Common myeloid progenitor, CD34-positive (primary cell): ENCODE data around the gene AGBL4.

Source experiments
- CTCF ChIA-PET: fragments of 350-600 bp; sonication (Branson Sonifier 250); formaldehyde crosslinking; loops from one replicate; lab custom pipeline; 2021; ENCODE audit warnings: antibody characterized with exemption; lab: Charles Lee
- POLR2A ChIA-PET: fragments of 350-600 bp; sonication (Branson Sonifier 250); formaldehyde crosslinking; loops from one replicate; lab custom pipeline; 2021; ENCODE audit warnings: antibody characterized with exemption; lab: Charles Lee
- DNase-seq, 3 donors: peaks; one replicate each; pipeline versions ENCODE4 v3.0.0 to v3.0.0-alpha.2; 2013
- H3K27ac ChIP-seq, 2 experiments: 1 replicate in 1 of 2; 2 replicates in 1 of 2; pipeline ENCODE4 v1.7.0; 2013; ENCODE audit warnings: inconsistent platforms in 2 of 2, low read length in 2 of 2, mild to moderate bottlenecking in 2 of 2, low read depth in 1 of 2, moderate library complexity in 1 of 2; ENCODE audit not compliant: severe bottlenecking in 2 of 2, insufficient read depth in 1 of 2, poor library complexity in 1 of 2
- H3K27me3 ChIP-seq, 5 experiments: replicated peaks in 2 of 5; 1 replicate in 3 of 5; 2 replicates in 2 of 5; pipeline versions ENCODE4 v1.6.1 to v1.7.0; 2013; ENCODE audit warnings: low read length in 4 of 5, mild to moderate bottlenecking in 2 of 5, moderate library complexity in 2 of 5, inconsistent platforms in 1 of 5; ENCODE audit not compliant: insufficient read depth in 5 of 5, control insufficient read depth in 4 of 5
- H3K36me3 ChIP-seq, 4 experiments: 1 replicate in 2 of 4; 2 replicates in 2 of 4; pipeline versions ENCODE4 v1.6.1 to v1.7.0; 2013; ENCODE audit warnings: low read length in 3 of 4, control low read depth in 1 of 4, mild to moderate bottlenecking in 1 of 4; ENCODE audit not compliant: control insufficient read depth in 4 of 4, insufficient read depth in 4 of 4
- H3K4me1 ChIP-seq, 4 experiments: 1 replicate in 3 of 4; 2 replicates in 1 of 4; pipeline versions ENCODE4 v1.6.1 to v1.7.1; 2013; ENCODE audit warnings: low read length in 3 of 4, mild to moderate bottlenecking in 3 of 4, control low read depth in 1 of 4, inconsistent platforms in 1 of 4, moderate library complexity in 1 of 4; ENCODE audit not compliant: control insufficient read depth in 4 of 4, insufficient read depth in 4 of 4; ENCODE audit errors: control extremely low read depth in 1 of 4
- H3K4me3 ChIP-seq, 7 experiments: 1 replicate in 4 of 7; 2 replicates in 3 of 7; pipeline versions ENCODE4 v1.5.1 to v1.7.0; 2013; ENCODE audit warnings: mild to moderate bottlenecking in 7 of 7, low read length in 6 of 7, moderate library complexity in 6 of 7, inconsistent platforms in 2 of 7, low read depth in 2 of 7, control low read depth in 1 of 7; ENCODE audit not compliant: insufficient read depth in 4 of 7, control insufficient read depth in 1 of 7; ENCODE audit errors: extremely low read depth in 1 of 7
- H3K9me3 ChIP-seq, 5 experiments: 1 replicate in 4 of 5; 2 replicates in 1 of 5; pipeline versions ENCODE4 v1.6.1 to v1.7.1; 2013; ENCODE audit warnings: low read length in 4 of 5, mild to moderate bottlenecking in 2 of 5, inconsistent platforms in 1 of 5, low read depth in 1 of 5, moderate library complexity in 1 of 5; ENCODE audit not compliant: control insufficient read depth in 4 of 5, insufficient read depth in 2 of 5; ENCODE audit errors: control extremely low read depth in 1 of 5
- WGBS: methylation state at CpG from one replicate; pipeline ENCODE4 v1.1.5; 2013; ENCODE audit not compliant: insufficient coverage; 5-methylcytosine and 5-hydroxymethylcytosine counted together

The AGBL4 gene

GRCh38 chr1:48777219-48777895 is 1246.4 kb downstream of the AGBL4 start:
- Histone ChIP-seq H3K27ac (peak overlapping the region in 1 of 2 experiments; percentile 76), H3K27me3 (no peaks in the 10 kb centered on the region), H3K4me3 (peak overlapping the region; percentile 59 to 99 (median 87)), H3K36me3 (peaks cover 1 to 10% (median 7%) of the 10 kb centered on the region in 4 experiments), H3K9me3 (no peaks in the 10 kb centered on the region), H3K4me1 (peaks cover 13 to 29% (median 22%) of the 10 kb centered on the region in 4 experiments)
- POLR2A ChIA-PET, result no interaction called here
- DNase-seq, result peak in 1 of 3 donors; percentile 22
- CTCF ChIA-PET, result no interaction called here
- 12% methylated on average over 13 of the region's 17 CpGs for WGBS

DNA sequence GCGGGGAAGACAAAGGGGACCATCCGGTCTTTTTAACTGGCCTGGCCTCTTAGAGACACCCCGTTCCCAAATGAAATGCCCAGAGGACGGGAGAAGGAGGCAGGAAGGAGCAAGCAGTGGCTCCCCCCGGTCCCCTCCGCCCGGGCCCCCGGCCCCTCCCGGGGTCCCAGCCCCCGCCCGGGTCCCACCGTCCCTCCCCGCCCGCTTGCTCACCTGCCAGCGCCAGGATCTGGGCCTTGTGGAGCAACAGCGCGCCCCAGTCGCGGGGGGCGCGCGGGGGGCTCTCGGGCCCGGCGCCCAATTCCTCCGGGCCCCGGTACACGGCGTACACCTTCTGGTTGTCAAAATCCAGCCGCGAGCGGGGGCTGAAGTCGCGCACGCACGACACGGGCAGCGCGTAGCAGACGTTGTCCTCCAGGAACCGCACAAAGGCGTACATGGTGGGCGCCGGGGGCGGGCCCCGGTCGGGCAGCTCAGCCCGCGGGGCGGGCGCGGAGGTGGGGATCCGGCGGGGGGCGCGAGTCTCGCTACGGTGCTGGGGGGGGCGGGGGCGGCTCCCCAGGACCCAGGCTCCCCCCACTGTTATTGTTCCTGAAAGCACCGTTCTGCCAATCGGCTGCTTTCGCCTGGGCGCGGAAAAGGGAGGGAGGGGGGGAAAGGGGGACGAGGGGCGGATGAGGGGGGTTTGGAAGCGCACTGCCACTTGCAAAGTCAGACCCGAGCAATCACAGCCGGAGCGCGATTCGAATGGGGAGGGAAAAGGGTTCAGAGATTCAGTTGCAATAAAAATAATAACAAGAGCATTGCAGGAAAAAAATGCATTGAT is 1247.1 kb downstream of the AGBL4 start, which contains the start of gene BEND5:
TSS of gene BEND5 (minus strand) at position 499 of the 826 bp plus-strand sequence. CDS start at position 439, 60 bp downstream.
- H3K36me3 ChIP-seq, result peaks cover 6 to 13% (median 11%) of the 10 kb centered on the region in 4 experiments
- peak within 1 kb of the TSS; percentile 68 to 99 (median 87) for H3K4me3 ChIP-seq
- CTCF ChIA-PET, result interaction anchor here (1.0 kb wide), 1 partner anchor 41 kb away, joined by 4 read pairs; no protein-coding TSS in a partner anchor
- peak; percentile 88 to 95 (median 93) for DNase-seq
- no peaks in the 10 kb centered on the region for H3K27me3 ChIP-seq
- H3K9me3 ChIP-seq, result no peaks in the 10 kb centered on the region
- 0% methylated on average over 52 of the region's 73 CpGs for WGBS
- H3K27ac ChIP-seq, result peak within 1 kb of the TSS; percentile 64 to 76
- peaks cover 13 to 29% (median 22%) of the 10 kb centered on the region in 4 experiments for H3K4me1 ChIP-seq
- POLR2A ChIA-PET, result no interaction called here

- Histone ChIP-seq H3K9me3 (no peaks in the 10 kb centered on the region), H3K4me1 (peaks cover 13 to 29% (median 22%) of the 10 kb centered on the region in 4 experiments), H3K27me3 (no peaks in the 10 kb centered on the region), H3K27ac (peak overlapping the region; percentile 64 to 76), H3K36me3 (peaks cover 6 to 18% (median 16%) of the 10 kb centered on the region in 4 experiments), H3K4me3 (peak overlapping the region in 6 of 7 experiments; percentile 73 to 99 (median 90))
- ChIA-PET CTCF (interaction anchor here (1.0 kb wide), 1 partner anchor 42 kb away, joined by 4 read pairs; no protein-coding TSS in a partner anchor), POLR2A (no interaction called here)
- DNase-seq, result peak in 1 of 3 donors; percentile 10
- WGBS, result 0% methylated on average over 7 of the region's 7 CpGs
Measured at GRCh38 chr1:48775831-48776392, 1247.8 kb downstream of the AGBL4 start.

- Histone ChIP-seq H3K9me3 (no peaks in the 10 kb centered on the region), H3K27me3 (no peaks in the 10 kb centered on the region), H3K4me3 (no peak overlapping the region), H3K36me3 (peaks cover 9 to 24% (median 19%) of the 10 kb centered on the region in 4 experiments), H3K27ac (no peak overlapping the region), H3K4me1 (peaks cover 15 to 39% (median 30%) of the 10 kb centered on the region in 4 experiments)
- CTCF ChIA-PET, result interaction anchor here (1.0 to 1.2 kb wide), 3 partner anchors 8 to 45 kb away, joined by 3 to 5 read pairs (median 3); no protein-coding TSS in a partner anchor
- no peak for DNase-seq
- WGBS, result 100% methylated on average over 1 of the region's 1 CpG
- POLR2A ChIA-PET, result no interaction called here
Measured at GRCh38 chr1:48773133-48773532, 1250.6 kb downstream of the AGBL4 start.

GRCh38 chr1:48772211-48772610 is 1251.5 kb downstream of the AGBL4 start:
- POLR2A ChIA-PET, result no interaction called here
- WGBS, result 100% methylated on average over 2 of the region's 2 CpGs

GRCh38 chr1:48771561-48771960 is 1252.2 kb downstream of the AGBL4 start:
- H3K9me3 ChIP-seq, result no peaks in the 10 kb centered on the region
- H3K36me3 ChIP-seq, result peaks cover 10 to 30% (median 21%) of the 10 kb centered on the region in 4 experiments
- peaks cover 20 to 37% (median 25%) of the 10 kb centered on the region in 4 experiments for H3K4me1 ChIP-seq
- DNase-seq, result no peak
- H3K27me3 ChIP-seq, result no peaks in the 10 kb centered on the region
- no peak overlapping the region for H3K27ac ChIP-seq
- no peak overlapping the region for H3K4me3 ChIP-seq
- ChIA-PET POLR2A (no interaction called here), CTCF (no interaction called here)
- WGBS, result 100% methylated on average over 2 of the region's 2 CpGs

More at GRCh38 chr1:48772211-48772610, 1251.5 kb downstream of the AGBL4 start:
- H3K27me3 ChIP-seq, result no peaks in the 10 kb centered on the region
- peaks cover 9 to 24% (median 19%) of the 10 kb centered on the region in 4 experiments for H3K36me3 ChIP-seq
- CTCF ChIA-PET, result interaction anchor here (1.1 kb wide), 1 partner anchor 18 kb away, joined by 3 read pairs; no protein-coding TSS in a partner anchor
- H3K4me1 ChIP-seq, result peaks cover 20 to 37% (median 25%) of the 10 kb centered on the region in 4 experiments
- H3K4me3 ChIP-seq, result no peak overlapping the region
- H3K27ac ChIP-seq, result no peak overlapping the region
- DNase-seq, result no peak
- H3K9me3 ChIP-seq, result no peaks in the 10 kb centered on the region
